A549 (cell line): ENCODE results near the gene GNAO1. TPM values are rescaled to one million over a fixed set of nuclear protein-coding genes. Genes with fewer than 3 reads are reported as not detected.
A peak's percentile ranks its signal among the peaks of the same experiment; 100 is the strongest.

ENCODE experiments used
- ATAC-seq, 2 experiments: fragments of 200-7000 bp in 1 of 2; fragments of >200 bp in 1 of 2; cut with Nextera tagmentation in 1 of 2; cut with Tn5 transposase in 1 of 2; 3 replicates each; pipeline versions ENCODE4 v1.8.0 to v1.9.1; 2018 to 2020; ENCODE audit warnings: mild to moderate bottlenecking in 1 of 2, moderate library complexity in 1 of 2
- CTCF ChIA-PET: fragments of 300-600 bp; sonication (Branson Sonifier 250); formaldehyde crosslinking; extraction: SDS; loops from one replicate; lab custom pipeline; 2021; ENCODE audit warnings: antibody characterized with exemption, inconsistent platforms; lab: Yijun Ruan, JAX
- POLR2A ChIA-PET: fragments of 350-600 bp; formaldehyde crosslinking; extraction: SDS; loops from one replicate; lab custom pipeline; 2021; ENCODE audit warnings: antibody characterized with exemption, inconsistent platforms; lab: Yijun Ruan, JAX
- DNase-seq, 2 experiments: peaks; one replicate each; pipeline versions ENCODE4 v3.0.0 to v3.0.0-alpha.2; 2011 to 2016; ENCODE audit warnings: low read depth in 1 of 2, low spot score in 1 of 2
- FAIRE-seq: peaks from 2 replicates; lab custom pipeline; 2011; peaks lifted over from hg19 to GRCh38; lab: Jason Lieb, UNC
- H3K27ac ChIP-seq, 2 experiments: fragments of >200 bp; sonication (Bioruptor Twin); formaldehyde crosslinking; 3 replicates each; pipeline ENCODE4 v1.5.1; 2016 to 2017
- H3K4me1 ChIP-seq: fragments of >200 bp; sonication (Bioruptor Twin); formaldehyde crosslinking; 3 replicates; pipeline ENCODE4 v1.6.1; 2016
- H3K4me2 ChIP-seq: fragments of >200 bp; sonication (Bioruptor Twin); formaldehyde crosslinking; 3 replicates; pipeline ENCODE4 v1.6.1; 2016
- H3K4me3 ChIP-seq: fragments of >200 bp; sonication (Bioruptor Twin); formaldehyde crosslinking; 3 replicates; pipeline ENCODE4 v1.5.1; 2016
- H3K9me3 ChIP-seq: fragments of >200 bp; sonication (Bioruptor Twin); formaldehyde crosslinking; 3 replicates; pipeline ENCODE4 v1.6.1; 2016
- CBX2 ChIP-seq: fragments of 200-600 bp; sonication (generic); IDR thresholded peaks from 2 replicates; pipeline ENCODE4 v1.6.1; 2016; ENCODE audit warnings: low read depth, mild to moderate bottlenecking, borderline replicate concordance
- CHD2 ChIP-seq: fragments of 150-350 bp; IDR thresholded peaks from 2 replicates; pipeline ENCODE4 v1.6.1; 2014; ENCODE audit warnings: low read length; ENCODE audit not compliant: partially characterized antibody
- CHD4 ChIP-seq: fragments of 200-600 bp; sonication (generic); IDR thresholded peaks from 2 replicates; pipeline ENCODE4 v1.6.1; 2016; ENCODE audit warnings: antibody characterized with exemption, mild to moderate bottlenecking, borderline replicate concordance
- CTCF ChIP-seq: fragments of >200 bp; sonication (Bioruptor Twin); formaldehyde crosslinking; IDR thresholded peaks from 3 replicates; pipeline ENCODE4 v1.5.1; 2016
- EHF ChIP-seq: fragments of 250-450 bp; sonication (Bioruptor Pico); IDR thresholded peaks from 2 replicates; pipeline ENCODE4 v1.5.0; 2020; ENCODE audit warnings: mild to moderate bottlenecking
- EHMT2 ChIP-seq: fragments of 200-600 bp; sonication (generic); IDR thresholded peaks from 2 replicates; pipeline ENCODE4 v1.6.1; 2016; ENCODE audit warnings: antibody characterized with exemption, low read depth, mild to moderate bottlenecking, moderate library complexity
- ESRRA ChIP-seq: fragments of 150-350 bp; IDR thresholded peaks from 2 replicates; pipeline ENCODE4 v1.6.1; 2014; ENCODE audit warnings: mild to moderate bottlenecking, low read length, borderline replicate concordance
- FOSL2 ChIP-seq, 2 experiments: fragments of 450-650 bp in 1 of 2; fragments of >200 bp in 1 of 2; sonication (Bioruptor Twin) in 1 of 2; formaldehyde crosslinking; IDR thresholded peaks; 2 replicates each; pipeline versions ENCODE4 v1.5.0 to v1.6.1; 2016 to 2020; ENCODE audit warnings: mild to moderate bottlenecking in 1 of 2, moderate library complexity in 1 of 2
- GATA3 ChIP-seq: IDR thresholded peaks from 2 replicates; pipeline ENCODE4 v1.6.1; 2012; ENCODE audit warnings: borderline replicate concordance
- HOXA7 ChIP-seq: fragments of 250-450 bp; sonication (Bioruptor Pico); IDR thresholded peaks from 2 replicates; pipeline ENCODE4 v1.5.0; 2020; ENCODE audit warnings: mild to moderate bottlenecking, moderate library complexity
- KDM1A ChIP-seq: fragments of 200-600 bp; sonication (generic); IDR thresholded peaks from 2 replicates; pipeline ENCODE4 v1.6.1; 2016; ENCODE audit warnings: low read depth, mild to moderate bottlenecking
- KDM5A ChIP-seq: fragments of 200-600 bp; sonication (generic); IDR thresholded peaks from 2 replicates; pipeline ENCODE4 v1.6.1; 2016; ENCODE audit warnings: antibody characterized with exemption, mild to moderate bottlenecking
- MAFK ChIP-seq: fragments of 450-650 bp; IDR thresholded peaks from 2 replicates; pipeline ENCODE4 v1.6.1; 2014; ENCODE audit not compliant: partially characterized antibody
- NR3C1 ChIP-seq: fragments of >200 bp; sonication (Bioruptor Twin); formaldehyde crosslinking; IDR thresholded peaks from 3 replicates; pipeline ENCODE4 v1.6.1; 2017
- RAD21 ChIP-seq, 2 experiments: fragments of >200 bp in 1 of 2; sonication (Bioruptor Twin) in 1 of 2; formaldehyde crosslinking in 1 of 2; IDR thresholded peaks in 1 of 2; conservative IDR thresholded peaks in 1 of 2; 2 replicates in 1 of 2; 3 replicates in 1 of 2; pipeline ENCODE4 v1.6.1; 2012 to 2018; ENCODE audit warnings: inconsistent platforms in 1 of 2
- RCOR1 ChIP-seq: fragments of 150-350 bp; IDR thresholded peaks from 2 replicates; pipeline ENCODE4 v1.6.1; 2014; ENCODE audit warnings: antibody characterized with exemption, low read length, low read depth
- RNF2 ChIP-seq: fragments of 200-600 bp; sonication (generic); IDR thresholded peaks from 2 replicates; pipeline ENCODE4 v1.6.1; 2016; ENCODE audit warnings: low read depth, mild to moderate bottlenecking, antibody characterized with exemption, moderate library complexity, borderline replicate concordance
- ZC3H11A ChIP-seq: fragments of 450-650 bp; IDR thresholded peaks from 2 replicates; pipeline ENCODE4 v1.6.1; 2014; ENCODE audit warnings: antibody characterized with exemption, mild to moderate bottlenecking
- WGBS: methylation state at CpG from one replicate; pipeline ENCODE4 v1.1.6; 2017; ENCODE audit errors: missing lambda C conversion rate; 5-methylcytosine and 5-hydroxymethylcytosine counted together
- polyA plus RNA-seq, 4 experiments: library from polyadenylated mRNA; depleted of rRNA in 3 of 4; stranded (reverse); fragments of >200 nt; fragmentation: RNase III in 1 of 4; extraction: RNeasy Plus Mini Kit Qiagen cat#74134 plus additional on column Dnase treatment in 1 of 4; gene quantifications; 2 replicates in 3 of 4; 3 replicates in 1 of 4; pipeline ENCODE4 v1.2.3, GENCODE V29; 2011 to 2017
- TF ChIP-seq, protein P1 (sequence below): fragments of >200 bp; sonication (Bioruptor Twin); formaldehyde crosslinking; IDR thresholded peaks from 3 replicates; pipeline ENCODE4 v1.6.1; 2016
- TF ChIP-seq, protein P2 (sequence below): fragments of 150-350 bp; IDR thresholded peaks from 2 replicates; pipeline ENCODE4 v1.6.1; 2014; ENCODE audit warnings: low read depth, mild to moderate bottlenecking, low read length
- TF ChIP-seq, protein P3 (sequence below): fragments of 250-450 bp; sonication (Bioruptor Pico); IDR thresholded peaks from 2 replicates; pipeline ENCODE4 v1.5.0; 2021; ENCODE audit warnings: mild to moderate bottlenecking, moderate library complexity, borderline replicate concordance

The GNAO1 gene
- polyA plus RNA-seq, 2 of the 4 experiments (the other 2 are of a cell fraction), result 0.22 to 0.23 TPM

- Histone ChIP-seq H3K27ac (no peak overlapping the region), H3K4me2 (no peak overlapping the region), H3K4me3 (no peak overlapping the region), H3K9me3 (no peaks in the 10 kb centered on the region), H3K4me1 (no peaks in the 10 kb centered on the region)
- CTCF ChIA-PET, result interaction anchor here (1.2 to 5.7 kb wide), 4 partner anchors 39 to 336 kb away, joined by 3 to 23 read pairs (median 10); no protein-coding TSS in a partner anchor
- POLR2A ChIA-PET, result no interaction called here
- WGBS, result 88% methylated on average over 2 of the region's 2 CpGs
- no peak for ATAC-seq
- TF ChIP-seq FOSL2 (IDR thresholded peaks at IDR 0.05), result no peak
- no peak for TF ChIP-seq FOSL2 (CRISPR knock-in tag; IDR thresholded peaks at IDR 0.05)
- TF ChIP-seq, protein P1, sequence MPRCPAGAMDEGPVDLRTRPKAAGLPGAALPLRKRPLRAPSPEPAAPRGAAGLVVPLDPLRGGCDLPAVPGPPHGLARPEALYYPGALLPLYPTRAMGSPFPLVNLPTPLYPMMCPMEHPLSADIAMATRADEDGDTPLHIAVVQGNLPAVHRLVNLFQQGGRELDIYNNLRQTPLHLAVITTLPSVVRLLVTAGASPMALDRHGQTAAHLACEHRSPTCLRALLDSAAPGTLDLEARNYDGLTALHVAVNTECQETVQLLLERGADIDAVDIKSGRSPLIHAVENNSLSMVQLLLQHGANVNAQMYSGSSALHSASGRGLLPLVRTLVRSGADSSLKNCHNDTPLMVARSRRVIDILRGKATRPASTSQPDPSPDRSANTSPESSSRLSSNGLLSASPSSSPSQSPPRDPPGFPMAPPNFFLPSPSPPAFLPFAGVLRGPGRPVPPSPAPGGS, result no peak
- no peak for TF ChIP-seq NR3C1
- TF ChIP-seq KDM5A, result no peak
- TF ChIP-seq EHF (CRISPR knock-in tag), result no peak
- no peak for TF ChIP-seq CBX2
- TF ChIP-seq, protein P2, sequence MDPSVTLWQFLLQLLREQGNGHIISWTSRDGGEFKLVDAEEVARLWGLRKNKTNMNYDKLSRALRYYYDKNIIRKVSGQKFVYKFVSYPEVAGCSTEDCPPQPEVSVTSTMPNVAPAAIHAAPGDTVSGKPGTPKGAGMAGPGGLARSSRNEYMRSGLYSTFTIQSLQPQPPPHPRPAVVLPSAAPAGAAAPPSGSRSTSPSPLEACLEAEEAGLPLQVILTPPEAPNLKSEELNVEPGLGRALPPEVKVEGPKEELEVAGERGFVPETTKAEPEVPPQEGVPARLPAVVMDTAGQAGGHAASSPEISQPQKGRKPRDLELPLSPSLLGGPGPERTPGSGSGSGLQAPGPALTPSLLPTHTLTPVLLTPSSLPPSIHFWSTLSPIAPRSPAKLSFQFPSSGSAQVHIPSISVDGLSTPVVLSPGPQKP, result no peak
- no peak for TF ChIP-seq MAFK
- no peak for TF ChIP-seq RNF2
- no peak for TF ChIP-seq GATA3
- TF ChIP-seq, protein P3, sequence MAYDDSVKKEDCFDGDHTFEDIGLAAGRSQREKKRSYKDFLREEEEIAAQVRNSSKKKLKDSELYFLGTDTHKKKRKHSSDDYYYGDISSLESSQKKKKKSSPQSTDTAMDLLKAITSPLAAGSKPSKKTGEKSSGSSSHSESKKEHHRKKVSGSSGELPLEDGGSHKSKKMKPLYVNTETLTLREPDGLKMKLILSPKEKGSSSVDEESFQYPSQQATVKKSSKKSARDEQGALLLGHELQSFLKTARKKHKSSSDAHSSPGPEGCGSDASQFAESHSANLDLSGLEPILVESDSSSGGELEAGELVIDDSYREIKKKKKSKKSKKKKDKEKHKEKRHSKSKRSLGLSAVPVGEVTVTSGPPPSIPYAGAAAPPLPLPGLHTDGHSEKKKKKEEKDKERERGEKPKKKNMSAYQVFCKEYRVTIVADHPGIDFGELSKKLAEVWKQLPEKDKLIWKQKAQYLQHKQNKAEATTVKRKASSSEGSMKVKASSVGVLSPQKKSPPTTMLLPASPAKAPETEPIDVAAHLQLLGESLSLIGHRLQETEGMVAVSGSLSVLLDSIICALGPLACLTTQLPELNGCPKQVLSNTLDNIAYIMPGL (CRISPR knock-in tag), result no peak
- TF ChIP-seq EHMT2, result no peak
- no peak for TF ChIP-seq ZC3H11A
- TF ChIP-seq CHD2, result no peak
- no peak for TF ChIP-seq RCOR1
- TF ChIP-seq CHD4, result no peak
- no peak for TF ChIP-seq HOXA7
- no peak for TF ChIP-seq ESRRA
- FAIRE-seq, result no peak
- no peak for DNase-seq
Measured at GRCh38 chr16:56279914-56280313, 88.6 kb downstream of the GNAO1 start.

GRCh38 chr16:56281249-56281805 lies 90.0 kb downstream of the GNAO1 start:
- TF ChIP-seq CTCF (peak; percentile 30; the same call in 2 of the 3 replicates), RAD21 (conservative IDR thresholded peaks at IDR 0.05 in 1 of 2, IDR thresholded peaks at IDR 0.05 in 1 of 2) (peak in 1 of 2 experiments; percentile 28; a peak in 2 of 5 replicates), KDM1A (no peak)
- Histone ChIP-seq H3K27ac (no peak overlapping the region), H3K4me2 (no peak overlapping the region), H3K9me3 (no peaks in the 10 kb centered on the region), H3K4me3 (no peak overlapping the region), H3K4me1 (no peaks in the 10 kb centered on the region)
- ATAC-seq, result peak in 1 of 2 experiments; percentile 80; a peak in 3 of 6 replicates
- 46% methylated on average over 2 of the region's 2 CpGs for WGBS
- POLR2A ChIA-PET, result no interaction called here
- CTCF ChIA-PET, result interaction anchor here (0.6 to 5.7 kb wide), 12 partner anchors 8 to 337 kb away, joined by 3 to 23 read pairs (median 4); no protein-coding TSS in a partner anchor
- no peak for FAIRE-seq
- DNase-seq, result peak in 1 of 2 experiments; percentile 36
